SU-DHL-6 (cell line): ENCODE results near the gene SYT2.

Experiments used
- CTCF ChIP-seq: fragments of 200-600 bp; sonication (generic); IDR thresholded peaks from one replicate; pipeline ENCODE4 v1.5.1; 2017; ENCODE audit warnings: antibody characterized with exemption, mild to moderate bottlenecking, low read length, moderate library complexity; ENCODE audit not compliant: insufficient read depth, poor library complexity, severe bottlenecking
- EZH2phosphoT487 ChIP-seq: fragments of 200-600 bp; sonication (generic), shearing (Covaris generic); conservative IDR thresholded peaks from 2 replicates; pipeline ENCODE4 v1.6.1; 2018; ENCODE audit warnings: mild to moderate bottlenecking, antibody characterized with exemption, low read length, moderate library complexity, mixed read lengths

GRCh38 chr1:202659974-202660373, 50.3 kb downstream of the SYT2 start:
- TF ChIP-seq CTCF (no peak), EZH2phosphoT487 (no peak)
